RPMI7951 (cell line): Measurements from ENCODE around the gene RBMS3. TPM values are rescaled to one million over a fixed set of nuclear protein-coding genes. Genes with fewer than 3 reads are reported as not detected.
"Not testable (repeated sequence)": the region's sequence is repeated elsewhere in the genome, so short reads cannot be mapped to it uniquely, and the experiment has no call there.

Experiments
- DNase-seq: peaks from one replicate; pipeline ENCODE4 v3.0.0-alpha.2; 2012; ENCODE audit warnings: low read depth
- total RNA-seq: library from RNA; depleted of rRNA; stranded (reverse); fragments of >200 nt; shearing (Covaris generic); gene quantifications from 2 replicates; pipeline ENCODE4 v1.2.3, GENCODE V29; 2014

Gene RBMS3
- total RNA-seq, 1 experiment from 2014 or later: 22.8 TPM

GRCh38 chr3:30017901-30018300 is 737.0 kb downstream of the RBMS3 start:
- no peak for DNase-seq

- no peak for DNase-seq
Measured at GRCh38 chr3:30020380-30020779, 739.5 kb downstream of the RBMS3 start.

- no peak for DNase-seq
Measured at GRCh38 chr3:30024466-30024865, 743.6 kb downstream of the RBMS3 start.

- DNase-seq: no peak
Measured at GRCh38 chr3:30026851-30027250, 746.0 kb downstream of the RBMS3 start.

- DNase-seq: no peak
Measured at GRCh38 chr3:30034246-30034991, 753.5 kb downstream of the RBMS3 start.

- DNase-seq: no peak
Measured at GRCh38 chr3:30035935-30036567, 755.2 kb downstream of the RBMS3 start.

GRCh38 chr3:30040126-30040525 is 759.3 kb downstream of the RBMS3 start:
- DNase-seq: no peak

- not testable (repeated sequence) for DNase-seq
Measured at GRCh38 chr3:30041481-30041880, 760.6 kb downstream of the RBMS3 start.

GRCh38 chr3:30042274-30042859 is 761.5 kb downstream of the RBMS3 start:
- DNase-seq: peak; percentile 70

GRCh38 chr3:30042916-30043555 is 762.2 kb downstream of the RBMS3 start:
- DNase-seq: no peak

GRCh38 chr3:30044515-30044914 is 763.6 kb downstream of the RBMS3 start:
- no peak for DNase-seq

- no peak for DNase-seq
Measured at GRCh38 chr3:30048431-30048830, 767.6 kb downstream of the RBMS3 start.

- not testable (repeated sequence) for DNase-seq
Measured at GRCh38 chr3:30050116-30050515, 769.2 kb downstream of the RBMS3 start.

GRCh38 chr3:30059240-30059639 is 778.4 kb downstream of the RBMS3 start:
- DNase-seq: no peak
